Measurements from ENCODE around the gene CCDC61.

DNA sequence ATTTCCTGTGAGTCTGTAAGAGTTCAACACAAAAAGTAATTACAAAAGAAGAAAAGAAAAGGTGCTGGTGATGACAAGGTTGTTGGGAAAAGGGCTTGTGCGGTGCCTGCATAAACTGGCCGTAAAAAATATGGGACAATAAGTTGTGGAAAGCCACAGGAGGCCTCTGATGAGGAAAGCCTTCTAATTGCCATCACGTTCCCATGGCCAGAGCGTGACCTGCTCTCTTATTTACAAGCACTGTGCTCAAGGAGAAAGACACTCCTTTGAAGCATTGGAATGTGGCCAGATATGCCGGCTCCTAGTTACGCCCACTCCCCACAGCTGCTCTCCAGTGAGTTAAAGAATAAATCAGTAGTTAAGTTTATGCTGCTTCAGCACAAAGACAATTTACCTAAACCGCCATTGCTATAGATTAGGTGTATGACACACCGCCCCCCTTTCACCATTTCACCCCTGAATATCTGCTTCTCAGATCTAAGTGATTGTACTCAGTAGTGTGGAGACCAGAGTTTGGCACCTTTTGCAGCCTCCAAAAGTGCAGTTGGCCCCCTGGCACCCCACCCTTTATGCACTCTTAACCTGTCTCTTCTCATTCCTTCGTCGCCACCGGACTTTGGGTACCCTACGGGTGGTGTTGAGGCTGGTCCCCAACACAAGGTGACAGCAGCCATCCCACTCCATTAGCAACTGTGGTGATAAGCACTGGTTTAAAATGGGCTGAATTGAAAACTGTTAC, 35.7 kb downstream of the CCDC61 start:
- no peak for TF ChIP-seq POLR2A (IDR thresholded peaks at IDR 0.05)
- TF ChIP-seq, protein P1, sequence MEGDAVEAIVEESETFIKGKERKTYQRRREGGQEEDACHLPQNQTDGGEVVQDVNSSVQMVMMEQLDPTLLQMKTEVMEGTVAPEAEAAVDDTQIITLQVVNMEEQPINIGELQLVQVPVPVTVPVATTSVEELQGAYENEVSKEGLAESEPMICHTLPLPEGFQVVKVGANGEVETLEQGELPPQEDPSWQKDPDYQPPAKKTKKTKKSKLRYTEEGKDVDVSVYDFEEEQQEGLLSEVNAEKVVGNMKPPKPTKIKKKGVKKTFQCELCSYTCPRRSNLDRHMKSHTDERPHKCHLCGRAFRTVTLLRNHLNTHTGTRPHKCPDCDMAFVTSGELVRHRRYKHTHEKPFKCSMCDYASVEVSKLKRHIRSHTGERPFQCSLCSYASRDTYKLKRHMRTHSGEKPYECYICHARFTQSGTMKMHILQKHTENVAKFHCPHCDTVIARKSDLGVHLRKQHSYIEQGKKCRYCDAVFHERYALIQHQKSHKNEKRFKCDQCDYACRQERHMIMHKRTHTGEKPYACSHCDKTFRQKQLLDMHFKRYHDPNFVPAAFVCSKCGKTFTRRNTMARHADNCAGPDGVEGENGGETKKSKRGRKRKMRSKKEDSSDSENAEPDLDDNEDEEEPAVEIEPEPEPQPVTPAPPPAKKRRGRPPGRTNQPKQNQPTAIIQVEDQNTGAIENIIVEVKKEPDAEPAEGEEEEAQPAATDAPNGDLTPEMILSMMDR (IDR thresholded peaks at IDR 0.05) = no peak

Data from body of pancreas (tissue), 4 donors.